HepG2 (cell line): ENCODE data around the gene EVL. TPM values are rescaled to one million over a fixed set of nuclear protein-coding genes. Genes with fewer than 3 reads are reported as not detected.

ENCODE experiments used
- ATAC-seq: fragments of 200-7000 bp; cut with Tn5 transposase; 3 replicates; pipeline ENCODE4 v1.9.1; 2020; ENCODE audit warnings: mild to moderate bottlenecking, moderate library complexity
- BruUV-seq: library from RNA; stranded (reverse); fragments of 400-500 nt; replicated peaks from 2 replicates; lab custom pipeline; 2021; lab: Mats Ljungman, UMichigan
- CTCF ChIA-PET: fragments of 300-600 bp; formaldehyde crosslinking; extraction: SDS; loops from one replicate; lab custom pipeline; 2021; ENCODE audit warnings: low total read pairs, inconsistent platforms, low intra/inter-chr PET ratio; lab: Yijun Ruan, JAX
- POLR2A ChIA-PET: fragments of 350-600 bp; sonication (Branson Sonifier 250); formaldehyde crosslinking; loops from one replicate; lab custom pipeline; 2020; ENCODE audit warnings: antibody characterized with exemption, inconsistent platforms; lab: Yijun Ruan, JAX
- DNase-seq: peaks from one replicate; pipeline ENCODE4 v3.0.0-alpha.2; 2015; ENCODE audit warnings: low spot score
- FAIRE-seq: peaks from 3 replicates; lab custom pipeline; 2011; peaks lifted over from hg19 to GRCh38; lab: Jason Lieb, UNC
- H2AFZ ChIP-seq: one replicate; pipeline ENCODE4 v1.6.1; 2011; ENCODE audit warnings: low read length, inconsistent platforms
- H3K27ac ChIP-seq: fragments of 300-600 bp; 3 replicates; pipeline ENCODE4 v1.8.0; 2011; ENCODE audit warnings: mixed run types, mild to moderate bottlenecking, mixed read lengths, low read length, inconsistent platforms; ENCODE audit not compliant: insufficient read depth; ENCODE audit errors: extremely low read length
- H3K27me3 ChIP-seq, 2 experiments: fragments of 200-600 bp in 1 of 2; 2 replicates in 1 of 2; 3 replicates in 1 of 2; pipeline versions ENCODE4 v1.6.0 to v1.8.0; 2011; ENCODE audit warnings: low read length in 2 of 2, mild to moderate bottlenecking in 2 of 2, moderate library complexity in 2 of 2, inconsistent platforms in 1 of 2; ENCODE audit not compliant: insufficient read depth in 2 of 2, control insufficient read depth in 1 of 2
- H3K36me3 ChIP-seq, 2 experiments: fragments of 200-600 bp in 1 of 2; replicated peaks in 1 of 2; 2 replicates in 1 of 2; 3 replicates in 1 of 2; pipeline versions ENCODE4 v1.5.1 to v1.8.0; 2011; ENCODE audit warnings: low read length in 2 of 2, inconsistent platforms in 1 of 2; ENCODE audit not compliant: insufficient read depth in 2 of 2, control insufficient read depth in 1 of 2
- H3K4me1 ChIP-seq: 2 replicates; pipeline ENCODE4 v1.5.1; 2012; ENCODE audit warnings: low read length, inconsistent platforms; ENCODE audit not compliant: insufficient read depth
- H3K4me2 ChIP-seq: 2 replicates; pipeline ENCODE4 v1.6.0; 2011; ENCODE audit warnings: low read depth, low read length, inconsistent platforms
- H3K4me3 ChIP-seq, 3 experiments: fragments of 200-600 bp in 1 of 3; sonication (generic), shearing (Covaris generic) in 1 of 3; replicated peaks in 1 of 3; 2 replicates each; pipeline ENCODE4 v1.5.1; 2011 to 2016; ENCODE audit warnings: low read length in 3 of 3, inconsistent platforms in 2 of 3, low read depth in 2 of 3, mild to moderate bottlenecking in 2 of 3, control low read depth in 1 of 3, mixed read lengths in 1 of 3; ENCODE audit not compliant: insufficient read depth in 1 of 3
- H3K79me2 ChIP-seq: one replicate; pipeline ENCODE4 v1.6.1; 2011; ENCODE audit warnings: low read length, inconsistent platforms; ENCODE audit not compliant: insufficient read depth
- H3K9ac ChIP-seq: 2 replicates; pipeline ENCODE4 v1.6.0; 2011; ENCODE audit warnings: mild to moderate bottlenecking, low read depth, low read length, inconsistent platforms; ENCODE audit not compliant: insufficient read depth
- H3K9me3 ChIP-seq: 2 replicates; pipeline ENCODE4 v1.5.1; 2012; ENCODE audit warnings: mild to moderate bottlenecking, low read length
- H4K20me1 ChIP-seq: 2 replicates; pipeline ENCODE4 v1.6.0; 2011; ENCODE audit warnings: inconsistent platforms, mild to moderate bottlenecking, low read length, moderate library complexity; ENCODE audit not compliant: insufficient read depth
- ATF7 ChIP-seq, 2 experiments: fragments of 450-650 bp in 1 of 2; sonication (generic) in 1 of 2; formaldehyde crosslinking in 1 of 2; IDR thresholded peaks; 2 replicates each; pipeline versions ENCODE4 v1.4.0 to v1.6.1; 2016 to 2020; ENCODE audit warnings: antibody characterized with exemption in 1 of 2, mild to moderate bottlenecking in 1 of 2, missing genetic modification reagents in 1 of 2
- HNRNPH1 ChIP-seq: fragments of 200-400 bp; formaldehyde crosslinking; optimal IDR thresholded peaks from 2 replicates; pipeline ENCODE3; 2017; ENCODE audit warnings: mild to moderate bottlenecking, low read depth, low read length
- HNRNPK ChIP-seq: fragments of 200-400 bp; formaldehyde crosslinking; IDR thresholded peaks from 2 replicates; pipeline ENCODE4 v1.6.1; 2018; ENCODE audit warnings: low read length, low read depth, moderate library complexity, mild to moderate bottlenecking; ENCODE audit not compliant: poor library complexity, severe bottlenecking
- IRF9 ChIP-seq: sonication (generic); formaldehyde crosslinking; IDR thresholded peaks from 2 replicates; pipeline ENCODE4 v1.8.0; 2022; ENCODE audit warnings: missing genetic modification reagents, mild to moderate bottlenecking, borderline replicate concordance
- MTA1 ChIP-seq: sonication (generic); formaldehyde crosslinking; IDR thresholded peaks from 2 replicates; pipeline ENCODE4 v1.4.0; 2020; ENCODE audit warnings: missing genetic modification reagents, mild to moderate bottlenecking, borderline replicate concordance
- PAX8 ChIP-seq: sonication (generic); formaldehyde crosslinking; IDR thresholded peaks from 2 replicates; pipeline ENCODE4 v1.8.0; 2022; ENCODE audit warnings: mild to moderate bottlenecking, missing genetic modification reagents, borderline replicate concordance
- PHF21A ChIP-seq: sonication (generic); formaldehyde crosslinking; IDR thresholded peaks from 2 replicates; pipeline ENCODE4 v1.5.0; 2020; ENCODE audit warnings: mild to moderate bottlenecking, missing genetic modification reagents
- SMAD1 ChIP-seq: sonication (generic); formaldehyde crosslinking; IDR thresholded peaks from 2 replicates; pipeline ENCODE4 v1.4.0; 2020; ENCODE audit warnings: missing genetic modification reagents, low read depth, mild to moderate bottlenecking, borderline replicate concordance
- SP1 ChIP-seq, 2 experiments: fragments of 450-650 bp in 1 of 2; sonication (generic) in 1 of 2; formaldehyde crosslinking in 1 of 2; IDR thresholded peaks; 2 replicates each; pipeline versions ENCODE4 v1.4.0 to v1.6.1; 2016 to 2020; ENCODE audit warnings: missing genetic modification reagents in 1 of 2
- SRSF9 ChIP-seq: fragments of 200-400 bp; formaldehyde crosslinking; IDR thresholded peaks from 2 replicates; pipeline ENCODE4 v1.6.1; 2018; ENCODE audit warnings: borderline replicate concordance, mild to moderate bottlenecking, low read depth, low read length; ENCODE audit not compliant: insufficient read depth, poor library complexity, severe bottlenecking
- ZNF205 ChIP-seq: IDR thresholded peaks from 2 replicates; pipeline ENCODE4 v1.6.1; 2018; ENCODE audit warnings: missing biosample characterization, missing genetic modification reagents
- ZNF460 ChIP-seq: sonication (generic); formaldehyde crosslinking; IDR thresholded peaks from 2 replicates; pipeline ENCODE4 v1.5.1; 2020; ENCODE audit warnings: missing genetic modification reagents, mild to moderate bottlenecking, borderline replicate concordance
- ZNF556 ChIP-seq: sonication (generic); formaldehyde crosslinking; IDR thresholded peaks from 2 replicates; pipeline ENCODE4 v1.4.0; 2020; ENCODE audit warnings: mild to moderate bottlenecking, missing genetic modification reagents, borderline replicate concordance
- ZNF580 ChIP-seq: IDR thresholded peaks from 2 replicates; pipeline ENCODE4 v1.6.1; 2016; ENCODE audit warnings: low read depth, borderline replicate concordance
- ZNF605 ChIP-seq: sonication (generic); formaldehyde crosslinking; IDR thresholded peaks from 2 replicates; pipeline ENCODE4 v1.8.0; 2022; ENCODE audit warnings: mild to moderate bottlenecking, missing genetic modification reagents
- ZSCAN20 ChIP-seq: sonication (generic); formaldehyde crosslinking; IDR thresholded peaks from 2 replicates; pipeline ENCODE4 v1.4.0; 2020; ENCODE audit warnings: missing genetic modification reagents, mild to moderate bottlenecking, borderline replicate concordance
- WGBS: methylation state at CpG from one replicate; pipeline ENCODE4 v1.1.6; 2017; ENCODE audit warnings: low lambda C conversion rate; 5-methylcytosine and 5-hydroxymethylcytosine counted together
- in situ Hi-C: cut with HindIII; loops from 2 replicates; pipeline ENCODE4 v1.10.0; 2017; ENCODE audit warnings: low pct_unique_long_range_greater_than_20kb; ENCODE audit not compliant: extremely low pct_ligation_motif_present
- intact Hi-C: fragments of 100-400 bp; cut with micrococcal nuclease; formaldehyde crosslinking; loops from one replicate; pipeline ENCODE4 v1.10.0; 2022; ENCODE audit not compliant: unreplicated experiment
- polyA plus RNA-seq, 8 experiments: library from polyadenylated mRNA; depleted of rRNA in 3 of 8; stranded (reverse) in 7 of 8; unstranded in 1 of 8; fragments of >200 nt; fragmentation: Illumina TruSeq in 4 of 8; extraction: Trizol in 4 of 8; gene quantifications; 2 replicates each; pipeline versions ENCODE4 v1.2.1 to v1.2.3, GENCODE V29; 2011 to 2016; ENCODE audit warnings: low read depth in 4 of 8, missing spikeins in 1 of 8, mixed read lengths in 1 of 8; ENCODE audit not compliant: insufficient read depth in 1 of 8
- total RNA-seq, 5 experiments: library from RNA; depleted of rRNA; stranded (reverse); fragments of >200 nt; fragmentation: Illumina TruSeq; extraction: Trizol; gene quantifications; 2 replicates each; pipeline ENCODE4 v1.2.3, GENCODE V29; 2016; ENCODE audit warnings: low read depth in 1 of 5

Gene EVL
- total and polyA plus RNA-seq, 2 of the 13 experiments (the other 11 are each of a cell fraction or from before 2014, with no cell fraction given): 15.1 to 31.2 TPM

- CTCF ChIA-PET: no interaction called here
Measured at GRCh38 chr14:100111931-100112704, 46.9 kb downstream of the EVL start.

GRCh38 chr14:100114109-100114765 lies 49.0 kb downstream of the EVL start:
- H3K27me3 ChIP-seq: no peaks in the 10 kb centered on the region
- ATAC-seq (no peak; the same call in 2 of the 3 replicates), FAIRE-seq (no peak), DNase-seq (no peak)
- 99% methylated on average over 10 of the region's 13 CpGs for WGBS
- in situ Hi-C loops (no loop called here), intact Hi-C loops (no loop called here)
- no peak overlapping the region for H3K9ac ChIP-seq
- POLR2A ChIA-PET: no interaction called here
- no peaks in the 10 kb centered on the region for H3K9me3 ChIP-seq
- no peak overlapping the region for H3K4me2 ChIP-seq
- no peak overlapping the region for H3K27ac ChIP-seq
- peaks cover 6% of the 10 kb centered on the region; the same call in 1 of the 2 replicates for H3K4me1 ChIP-seq
- H3K4me3 ChIP-seq: no peak overlapping the region
- BruUV-seq: no TSS peak
- peaks cover 2 to 5% of the 10 kb centered on the region in 2 experiments; a peak in 2 of 5 replicates for H3K36me3 ChIP-seq
- H2AFZ ChIP-seq: no peak overlapping the region
- CTCF ChIA-PET: no interaction called here
- no peaks in the 10 kb centered on the region for H3K79me2 ChIP-seq
- no peaks in the 10 kb centered on the region for H4K20me1 ChIP-seq
- TF ChIP-seq SMAD1 (CRISPR knock-in tag) (no peak), ZNF556 (CRISPR knock-in tag) (no peak), PHF21A (CRISPR knock-in tag) (no peak), SRSF9 (no peak), ZNF605 (no peak), HNRNPK (no peak), ATF7 (IDR thresholded peaks at IDR 0.05) (no peak), ATF7 (CRISPR knock-in tag; IDR thresholded peaks at IDR 0.05) (no peak), ZSCAN20 (no peak), ZNF205 (CRISPR knock-in tag) (no peak), PAX8 (no peak), ZNF460 (CRISPR knock-in tag) (no peak), IRF9 (CRISPR knock-in tag) (no peak)

More at GRCh38 chr14:100111931-100112704, 46.9 kb downstream of the EVL start:
- no peak overlapping the region for H3K4me3 ChIP-seq
- H3K4me1 ChIP-seq: peaks cover 6% of the 10 kb centered on the region; the same call in 1 of the 2 replicates
- WGBS: 98% methylated on average over 11 of the region's 11 CpGs
- POLR2A ChIA-PET: no interaction called here
- no peak overlapping the region for H3K4me2 ChIP-seq
- H3K27me3 ChIP-seq: no peaks in the 10 kb centered on the region
- FAIRE-seq: no peak
- no TSS peak for BruUV-seq
- in situ Hi-C loops: no loop called here
- TF ChIP-seq MTA1 (CRISPR knock-in tag): no peak
- no peak for TF ChIP-seq ZNF580 (CRISPR knock-in tag)
- TF ChIP-seq SP1 (IDR thresholded peaks at IDR 0.05): no peak
- TF ChIP-seq SP1 (CRISPR knock-in tag; IDR thresholded peaks at IDR 0.05): no peak
- no peak for TF ChIP-seq HNRNPH1
- no peaks in the 10 kb centered on the region for H4K20me1 ChIP-seq
- no peaks in the 10 kb centered on the region for H3K79me2 ChIP-seq
- intact Hi-C loops: no loop called here
- no peak overlapping the region for H3K27ac ChIP-seq
- no peak for ATAC-seq
- H3K36me3 ChIP-seq: peaks cover 2 to 5% of the 10 kb centered on the region in 2 experiments; a peak in 2 of 5 replicates
- H3K9ac ChIP-seq: no peak overlapping the region
- no peak overlapping the region for H2AFZ ChIP-seq
- no peaks in the 10 kb centered on the region for H3K9me3 ChIP-seq
- no peak for DNase-seq
